ENCODE results near the gene PTCD3. TPM values are rescaled to one million over a fixed set of nuclear protein-coding genes. Genes with fewer than 3 reads are reported as not detected.

The PTCD3 gene
- total RNA-seq, 1 donor from 2014 or later, result 90.7 TPM

GRCh38 chr2:86078774-86079545, 27.1 kb upstream of the PTCD3 start:
- ATAC-seq (peak; percentile 92), DNase-seq (ENCODE audit: low spot score) (no peak)
- intact Hi-C loops (cut with DNase I), result loop anchor here (2.0 to 10.0 kb wide), 2 partner anchors 252 to 364 kb away; no protein-coding TSS in a partner anchor

- ATAC-seq (peak; percentile 89), DNase-seq (ENCODE audit: low spot score) (peak; percentile 91)
- intact Hi-C loops (cut with DNase I), result loop anchor here (2.0 to 10.0 kb wide), 2 partner anchors 253 to 365 kb away; no protein-coding TSS in a partner anchor
Observed at GRCh38 chr2:86079981-86080911, 25.8 kb upstream of the PTCD3 start.

- ATAC-seq (no peak), DNase-seq (ENCODE audit: low spot score) (no peak)
- intact Hi-C loops (cut with DNase I), result no loop called here
Observed at GRCh38 chr2:86081724-86082123, 24.3 kb upstream of the PTCD3 start.

- DNase-seq (ENCODE audit: low spot score), result no peak
- intact Hi-C loops (cut with DNase I), result no loop called here
- ATAC-seq, result no peak
Observed at GRCh38 chr2:86082756-86083155, 23.3 kb upstream of the PTCD3 start.

DNA sequence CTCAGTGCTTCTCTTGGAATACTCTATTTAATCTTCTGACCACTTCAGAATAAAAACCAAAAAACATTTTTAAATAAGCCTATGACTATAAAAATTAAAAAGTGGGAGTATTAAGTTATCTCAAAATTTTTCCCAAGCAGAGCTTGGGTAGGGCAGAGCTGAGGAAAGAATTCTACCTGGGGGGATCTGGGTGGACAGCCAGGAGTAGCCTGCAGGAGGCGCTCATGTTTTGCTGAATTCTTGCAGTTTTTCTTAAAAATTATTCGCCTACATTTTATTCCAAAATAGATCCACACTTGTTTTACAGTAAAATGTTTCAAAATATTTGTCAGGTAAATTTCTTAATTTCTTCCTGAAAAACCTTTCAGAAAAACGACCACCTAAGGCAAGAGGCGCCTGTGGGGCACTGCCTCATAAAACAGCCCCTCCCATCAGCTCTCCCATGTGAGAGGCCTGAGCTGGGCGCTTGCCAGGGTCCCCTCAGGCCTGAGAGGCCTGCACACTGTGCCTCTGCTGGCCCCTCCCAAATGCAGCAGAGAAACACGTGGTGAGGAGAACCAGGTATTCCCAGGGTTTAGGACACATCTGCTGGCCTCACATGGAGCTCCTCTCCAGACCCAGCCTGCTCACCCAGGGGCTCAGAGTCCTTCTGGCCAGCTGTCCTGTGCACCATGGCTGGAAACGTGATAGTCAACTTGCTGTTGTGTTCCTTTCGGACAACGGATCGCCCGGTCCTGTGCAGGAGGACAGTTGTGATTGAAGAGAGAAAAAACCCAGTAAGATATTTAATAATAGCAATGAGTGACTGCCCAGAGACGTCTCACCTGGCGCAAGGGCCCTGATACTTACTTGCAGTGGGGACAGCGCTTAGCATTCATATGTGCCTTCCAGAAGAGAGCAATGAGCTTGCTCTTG, 17.8 kb upstream of the PTCD3 start:
- intact Hi-C loops (cut with DNase I), result no loop called here
- DNase-seq (ENCODE audit: low spot score), result no peak
- no peak for ATAC-seq

GRCh38 chr2:86094229-86094628, 11.8 kb upstream of the PTCD3 start:
- intact Hi-C loops (cut with DNase I), result no loop called here
- ATAC-seq, result no peak
- no peak for DNase-seq (ENCODE audit: low spot score)

DNA sequence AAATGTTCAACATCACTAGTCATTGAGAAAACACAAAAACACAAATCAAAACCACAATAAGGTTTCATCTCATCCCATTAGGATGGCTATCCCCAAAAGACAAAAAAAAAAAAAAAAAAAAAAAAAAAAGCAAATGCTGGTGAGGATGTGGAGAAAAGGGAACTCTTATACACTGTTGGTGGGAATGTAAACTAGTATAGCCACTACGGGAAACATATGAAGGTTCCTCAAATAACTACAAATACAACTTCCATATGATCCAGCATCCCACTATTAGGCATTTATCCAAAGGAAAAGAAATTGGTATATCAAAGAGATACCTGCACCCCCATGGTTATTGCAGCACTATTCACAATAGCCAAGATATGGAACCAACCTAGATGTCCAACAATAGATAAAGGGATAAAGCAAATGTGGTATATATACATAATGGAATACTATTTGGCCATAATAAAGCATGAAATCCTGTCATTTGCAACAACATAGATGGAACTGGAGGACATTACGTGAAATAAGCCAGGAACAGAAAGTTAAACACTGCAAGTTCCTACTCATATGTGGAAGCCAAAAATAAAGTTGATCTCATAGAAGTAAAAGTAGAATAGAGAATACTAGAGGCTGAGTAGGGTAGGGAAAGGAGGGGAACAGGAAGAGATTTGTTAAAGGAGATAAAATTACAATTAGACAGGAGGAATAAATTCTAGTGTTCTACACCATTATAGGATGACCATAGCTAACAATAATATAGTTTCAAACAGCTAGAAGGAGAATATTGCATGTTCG, 8.7 kb upstream of the PTCD3 start:
- DNase-seq (ENCODE audit: low spot score), result no peak
- no peak for ATAC-seq
- intact Hi-C loops (cut with DNase I), result no loop called here

GRCh38 chr2:86097913-86098312, 8.1 kb upstream of the PTCD3 start:
- ATAC-seq (no peak), DNase-seq (ENCODE audit: low spot score) (no peak)
- intact Hi-C loops (cut with DNase I), result no loop called here

GRCh38 chr2:86102157-86102556, 3.9 kb upstream of the PTCD3 start:
- DNase-seq (ENCODE audit: low spot score) (no peak), ATAC-seq (no peak)
- intact Hi-C loops (cut with DNase I), result no loop called here

DNA sequence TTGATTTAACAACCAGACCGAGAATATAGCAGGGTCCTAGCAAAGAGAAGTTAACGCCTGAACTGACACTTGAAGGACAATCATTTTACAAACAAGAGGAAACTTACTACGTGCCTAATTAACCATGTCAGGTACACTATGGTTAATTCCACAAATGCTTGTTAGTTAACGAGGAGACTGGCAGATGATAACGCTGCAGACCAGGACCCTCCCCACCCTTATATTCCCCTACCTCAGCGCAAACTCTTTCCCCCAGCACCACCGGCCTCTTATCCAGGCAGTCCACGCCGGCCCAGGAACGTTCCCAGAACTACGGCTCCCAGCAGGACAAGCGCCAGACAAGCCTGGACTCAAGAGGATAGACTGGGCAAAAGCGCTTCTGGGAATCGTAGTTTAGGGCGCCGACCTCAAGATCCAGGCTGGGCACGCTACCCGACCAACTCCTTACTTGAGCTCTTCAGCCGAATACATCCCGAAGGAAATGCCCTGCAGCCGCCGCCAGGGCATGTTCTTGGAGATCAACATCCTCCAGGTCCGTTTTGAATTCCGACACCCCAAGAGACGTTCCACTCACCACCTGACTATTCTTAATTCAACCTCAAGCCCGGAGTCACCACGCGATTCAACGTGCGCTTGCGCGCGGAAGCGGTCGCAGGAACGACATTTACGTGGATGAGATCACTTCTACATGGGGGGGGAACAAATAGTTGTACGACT, 625 bp upstream of the PTCD3 start, which contains the start of gene POLR1A:
Gene POLR1A, minus strand, starts transcription at position 635 of the 717 bp plus-strand sequence. Its CDS starts 110 bp downstream, at position 525.
- DNase-seq (ENCODE audit: low spot score) (peak; percentile 90), ATAC-seq (peak; percentile 98)
- intact Hi-C loops (cut with DNase I), result no loop called here

GRCh38 chr2:86107031-86107430, 996 bp downstream of the PTCD3 start:
- ATAC-seq (no peak), DNase-seq (ENCODE audit: low spot score) (no peak)
- intact Hi-C loops (cut with DNase I), result no loop called here

DNA sequence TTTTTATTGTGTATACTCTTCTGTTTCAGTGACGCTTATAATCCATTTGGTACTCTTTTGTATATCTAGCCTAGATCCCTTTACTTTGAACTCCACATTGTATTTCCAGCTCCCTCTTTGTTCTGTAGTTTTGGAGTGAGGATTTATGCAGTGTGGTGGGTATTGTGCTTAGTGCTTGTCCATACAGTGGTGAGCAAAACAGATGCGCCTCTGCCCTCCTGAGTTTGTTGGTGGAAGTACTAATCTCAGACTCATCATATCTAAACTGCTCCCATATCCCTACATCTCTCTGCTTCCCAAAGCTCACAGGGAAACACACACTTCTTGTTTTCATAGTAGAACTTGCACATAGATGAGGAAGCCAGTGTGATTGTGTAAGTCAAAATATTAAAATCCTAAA, 12.1 kb downstream of the PTCD3 start:
- DNase-seq (ENCODE audit: low spot score), result no peak
- intact Hi-C loops (cut with DNase I), result no loop called here
- ATAC-seq, result no peak

- intact Hi-C loops (cut with DNase I), result no loop called here
- DNase-seq (ENCODE audit: low spot score), result no peak
- ATAC-seq, result no peak
Observed at GRCh38 chr2:86123328-86123925, 17.4 kb downstream of the PTCD3 start.

GRCh38 chr2:86124683-86125082, 18.6 kb downstream of the PTCD3 start:
- ATAC-seq, result no peak
- intact Hi-C loops (cut with DNase I), result no loop called here
- DNase-seq (ENCODE audit: low spot score), result no peak

DNA sequence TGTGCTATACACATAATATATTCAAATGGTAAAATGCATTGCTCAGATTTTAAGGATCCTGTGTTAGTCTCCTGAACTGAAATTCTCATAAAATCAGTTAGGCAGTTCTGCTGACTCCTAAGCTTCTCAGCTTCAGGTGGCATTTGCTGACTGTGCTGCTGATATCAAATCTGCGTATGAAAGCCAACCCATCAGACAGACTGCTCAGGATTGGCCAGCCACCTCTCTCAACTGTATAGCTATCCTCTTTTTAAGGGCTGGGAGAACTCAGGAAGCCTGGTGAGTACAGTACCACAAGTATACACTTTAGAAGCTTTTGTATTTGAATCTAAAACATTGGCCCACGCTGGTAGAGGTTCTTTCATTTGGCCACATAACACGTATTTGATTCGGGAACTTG, 28.7 kb downstream of the PTCD3 start:
- ATAC-seq (no peak), DNase-seq (ENCODE audit: low spot score) (no peak)
- intact Hi-C loops (cut with DNase I), result no loop called here

- no peak for DNase-seq (ENCODE audit: low spot score)
- intact Hi-C loops (cut with DNase I), result no loop called here
- no peak for ATAC-seq
Observed at GRCh38 chr2:86135653-86136052, 29.6 kb downstream of the PTCD3 start.

DNA sequence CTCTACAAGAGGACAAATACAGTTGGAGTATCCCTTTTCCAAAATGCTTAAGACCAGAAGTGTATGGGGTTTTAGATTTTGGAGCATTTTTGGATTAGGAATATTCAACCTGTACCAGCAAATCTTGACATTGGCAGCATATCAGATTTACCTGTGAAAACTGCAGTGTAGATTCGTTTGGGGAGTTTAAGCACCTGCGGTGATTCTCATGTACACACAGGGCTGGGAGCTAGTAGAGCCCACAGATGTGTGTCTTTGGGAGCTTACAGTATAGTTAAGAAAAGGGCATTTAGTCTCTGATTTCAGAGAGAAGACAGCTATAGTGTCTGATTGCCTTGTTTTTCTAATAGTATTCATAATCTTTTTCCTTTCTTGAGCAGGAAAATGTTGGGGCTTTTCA, 30.1 kb downstream of the PTCD3 start:
- intact Hi-C loops (cut with DNase I), result no loop called here
- ATAC-seq (no peak), DNase-seq (ENCODE audit: low spot score) (no peak)

Measured in sciatic nerve (tissue), 2 donors.